ENCODE results near the gene SLC38A7. TPM values are rescaled to one million over a fixed set of nuclear protein-coding genes. Genes with fewer than 3 reads are reported as not detected.

SLC38A7 gene
- total RNA-seq, 1 donor from 2014 or later = 10.4 TPM

GRCh38 chr16:58636466-58636865 is 48.1 kb downstream of the SLC38A7 start:
- DNase-seq = no peak

- DNase-seq = no peak
Observed at GRCh38 chr16:58635502-58635901, 49.1 kb downstream of the SLC38A7 start.

GRCh38 chr16:58634265-58634802 is 50.2 kb downstream of the SLC38A7 start:
- DNase-seq = no peak

GRCh38 chr16:58629733-58630640 is 54.6 kb downstream of the SLC38A7 start, which contains the start of gene CNOT1:
Gene CNOT1 (minus strand): TSS chr16:58629826. CDS start chr16:58599337, 30,489 bp downstream.
- peak; percentile 99 for DNase-seq

GRCh38 chr16:58628845-58629732 is 55.5 kb downstream of the SLC38A7 start:
- peak; percentile 54 for DNase-seq

- no peak for DNase-seq
Observed at GRCh38 chr16:58624209-58624608, 60.4 kb downstream of the SLC38A7 start.

GRCh38 chr16:58620396-58620795 is 64.2 kb downstream of the SLC38A7 start:
- no peak for DNase-seq

GRCh38 chr16:58615280-58615679 is 69.3 kb downstream of the SLC38A7 start:
- DNase-seq = no peak

Other genes starting within 250 kb of the SLC38A7 start
- 14.2 TPM for gene NDRG4, start 184.6 kb downstream of the SLC38A7 start, total RNA-seq
- 16.2 TPM for gene SETD6, start 169.3 kb downstream of the SLC38A7 start, total RNA-seq
- gene CNOT1, start 54.9 kb downstream of the SLC38A7 start, total RNA-seq = 165 TPM
- 71.1 TPM for gene GOT2, start 49.5 kb upstream of the SLC38A7 start, total RNA-seq

Measured in tongue (tissue), 2 donors.